GM19239 (cell line): ENCODE results near the gene RERE.

Experiments
- DNase-seq: peaks from one replicate; pipeline ENCODE4 v3.0.0; 2011; ENCODE audit warnings: low spot score; ENCODE audit not compliant: insufficient read length
- FAIRE-seq: peaks from 2 replicates; lab custom pipeline; 2011; peaks lifted over from hg19 to GRCh38; lab: Jason Lieb, UNC

Gene RERE

GRCh38 chr1:8410791-8411190 lies 406.6 kb downstream of the RERE start:
- no peak for FAIRE-seq

DNA sequence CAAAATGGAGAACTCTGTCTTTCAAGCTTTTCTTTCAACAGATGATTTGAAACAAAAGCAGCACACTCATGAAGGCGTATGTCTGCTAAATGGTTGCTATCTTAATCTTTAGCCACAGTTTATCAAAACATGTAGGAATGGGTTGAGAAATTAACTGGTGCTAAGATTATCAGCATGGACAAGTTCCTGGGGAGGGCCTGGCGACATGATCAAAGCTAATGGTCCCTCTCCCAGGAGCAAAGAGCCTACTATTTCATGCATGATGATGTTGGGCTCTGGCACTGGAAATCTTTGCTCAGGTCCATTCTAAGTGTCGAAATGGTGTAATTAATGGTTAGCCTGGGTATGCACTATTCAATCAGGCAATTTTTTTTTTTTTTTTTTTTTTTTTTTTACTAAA lies 407.8 kb downstream of the RERE start:
- DNase-seq (no peak), FAIRE-seq (no peak)

More at GRCh38 chr1:8410791-8411190, 406.6 kb downstream of the RERE start:
- DNase-seq = no peak

- DNase-seq (no peak), FAIRE-seq (peak; percentile 83)
Observed at GRCh38 chr1:8409106-8409505, 408.3 kb downstream of the RERE start.

GRCh38 chr1:8408151-8408839 lies 409.1 kb downstream of the RERE start:
- DNase-seq = no peak
- no peak for FAIRE-seq

DNA sequence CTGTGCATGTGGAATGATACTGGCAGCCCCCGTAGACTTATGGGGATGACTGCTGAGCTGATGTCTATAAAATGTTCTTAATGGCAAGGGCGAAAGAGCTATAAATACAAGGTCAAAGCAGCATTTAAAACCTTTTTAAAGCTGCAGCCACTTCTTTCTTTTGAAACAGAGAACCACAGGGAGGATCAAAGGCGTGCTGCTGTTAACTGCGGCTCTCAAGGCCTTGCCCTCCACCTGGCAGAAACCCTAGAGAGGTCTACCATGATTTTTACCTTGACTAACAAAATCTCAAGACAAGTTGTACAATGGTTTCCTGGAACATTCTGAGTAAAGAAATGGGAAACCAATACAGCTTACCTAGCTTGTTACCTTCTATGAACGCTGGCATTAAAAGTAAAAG lies 409.8 kb downstream of the RERE start:
- FAIRE-seq (no peak), DNase-seq (no peak)

GRCh38 chr1:8406960-8407359 lies 410.5 kb downstream of the RERE start:
- no peak for DNase-seq
- FAIRE-seq = no peak

GRCh38 chr1:8406011-8406410 lies 411.4 kb downstream of the RERE start:
- DNase-seq = no peak
- FAIRE-seq = no peak

DNA sequence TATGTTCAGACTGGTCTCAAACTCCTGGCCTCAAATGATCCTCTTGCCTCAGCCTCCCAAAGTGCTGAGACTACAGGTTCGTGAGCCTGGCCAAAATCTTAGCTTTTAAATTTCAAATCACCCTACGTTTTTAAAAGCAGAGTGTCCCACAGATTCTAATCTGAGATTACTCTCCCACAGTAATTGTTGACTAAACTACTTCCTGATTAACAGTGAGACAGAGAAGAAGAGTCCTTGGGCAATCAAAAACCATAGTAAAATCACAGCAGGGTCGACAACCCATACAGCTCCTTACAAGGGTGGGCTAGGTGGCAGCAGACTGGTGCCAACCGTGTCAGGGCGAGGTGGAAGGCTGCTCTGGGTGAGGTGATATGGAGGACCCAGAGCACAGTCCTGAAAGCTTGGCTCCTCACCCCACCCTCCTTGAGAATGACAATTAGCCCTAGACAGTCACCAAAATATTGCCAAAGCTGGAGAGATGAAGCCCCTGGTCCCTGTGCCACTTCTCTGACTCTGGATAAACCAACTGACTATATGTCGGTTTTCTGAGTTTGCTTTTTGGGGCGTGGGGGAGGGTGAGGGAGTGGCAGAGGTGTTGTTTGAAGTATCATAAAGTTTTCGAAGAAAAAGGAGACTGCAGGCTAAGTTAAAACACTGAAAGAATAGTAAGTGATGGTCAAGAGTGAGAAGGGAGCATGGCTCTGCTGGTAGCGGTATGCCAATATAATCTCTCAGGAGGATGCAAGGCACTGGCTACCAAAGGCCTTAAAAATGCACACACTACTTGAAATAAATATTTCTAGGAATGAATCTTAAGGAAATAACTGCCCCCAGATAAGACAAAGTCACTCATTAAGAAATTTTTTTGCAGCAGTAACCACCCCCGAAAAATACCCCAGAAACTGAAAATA lies 412.7 kb downstream of the RERE start:
- FAIRE-seq = no peak
- DNase-seq = no peak

DNA sequence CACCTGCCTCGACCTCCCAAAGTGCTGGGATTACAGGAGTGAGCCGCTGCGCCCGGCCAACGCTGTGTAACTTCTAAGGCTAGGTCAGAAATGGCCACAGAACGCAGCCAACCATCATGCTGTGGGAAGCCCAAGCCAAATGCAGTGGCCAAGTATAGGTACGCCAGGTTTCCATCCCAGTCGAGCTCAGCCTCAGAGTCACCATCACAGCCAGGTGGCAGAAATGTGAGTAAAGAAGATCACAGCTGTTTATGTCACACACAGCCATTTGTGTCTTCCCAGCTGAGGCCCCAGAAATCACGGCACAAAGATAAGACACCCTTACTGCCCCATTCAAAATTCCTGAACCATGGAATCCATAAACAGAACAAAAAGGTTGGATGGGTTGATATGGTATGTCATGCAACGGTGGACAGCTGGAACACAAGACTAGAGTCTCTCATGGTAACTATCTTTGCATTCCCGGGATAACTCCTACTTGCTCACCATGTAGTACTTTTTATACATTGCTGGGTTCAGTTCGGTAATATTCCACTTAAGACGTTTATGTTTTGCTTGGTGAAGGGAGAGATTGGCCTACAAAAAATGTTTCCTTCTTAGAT lies 415.2 kb downstream of the RERE start:
- FAIRE-seq (no peak), DNase-seq (no peak)

DNA sequence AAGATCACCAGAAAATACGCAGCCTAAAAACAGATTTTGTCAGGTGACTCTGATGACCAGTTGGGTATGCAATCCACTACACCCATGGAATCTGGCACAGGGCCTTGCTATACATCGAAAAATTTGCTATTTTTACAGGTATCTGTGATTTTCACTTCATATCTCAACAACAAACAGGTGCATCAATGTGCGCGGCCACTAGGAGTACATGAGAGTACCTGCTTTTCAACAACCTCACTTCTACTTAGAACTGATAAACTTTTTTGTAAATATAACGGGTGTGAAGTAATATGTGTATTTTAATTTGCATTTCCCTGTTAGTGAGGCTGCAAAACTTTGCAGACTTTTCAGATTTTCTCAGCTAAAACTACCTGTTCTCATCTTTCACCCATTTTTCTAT lies 418.8 kb downstream of the RERE start:
- no peak for DNase-seq
- no peak for FAIRE-seq

- no peak for FAIRE-seq
- DNase-seq = no peak
Observed at GRCh38 chr1:8398086-8398485, 419.4 kb downstream of the RERE start.

DNA sequence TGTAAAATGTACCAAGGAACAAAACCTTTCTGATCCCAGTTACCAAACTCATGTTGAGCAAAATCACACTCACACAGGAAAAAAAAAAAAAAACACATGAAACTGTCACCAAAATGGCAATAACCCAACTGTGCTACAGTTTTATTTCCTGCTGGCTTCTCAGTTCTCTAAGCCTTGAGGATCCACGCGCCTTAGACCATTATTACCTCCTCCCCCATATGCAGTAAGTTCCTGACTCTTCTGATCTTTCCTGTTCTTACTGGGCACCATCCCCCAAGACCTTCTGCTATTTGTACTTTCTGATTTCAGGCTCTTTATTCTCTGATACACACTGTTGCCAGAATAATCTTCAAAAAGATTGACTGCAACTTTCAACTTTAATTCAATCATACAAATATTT lies 419.9 kb downstream of the RERE start:
- FAIRE-seq = peak; percentile 45
- DNase-seq = peak; percentile 30

GRCh38 chr1:8396786-8397406 lies 420.5 kb downstream of the RERE start:
- no peak for DNase-seq
- FAIRE-seq = peak; percentile 82

GRCh38 chr1:8396083-8396785 lies 421.2 kb downstream of the RERE start:
- DNase-seq (no peak), FAIRE-seq (no peak)

DNA sequence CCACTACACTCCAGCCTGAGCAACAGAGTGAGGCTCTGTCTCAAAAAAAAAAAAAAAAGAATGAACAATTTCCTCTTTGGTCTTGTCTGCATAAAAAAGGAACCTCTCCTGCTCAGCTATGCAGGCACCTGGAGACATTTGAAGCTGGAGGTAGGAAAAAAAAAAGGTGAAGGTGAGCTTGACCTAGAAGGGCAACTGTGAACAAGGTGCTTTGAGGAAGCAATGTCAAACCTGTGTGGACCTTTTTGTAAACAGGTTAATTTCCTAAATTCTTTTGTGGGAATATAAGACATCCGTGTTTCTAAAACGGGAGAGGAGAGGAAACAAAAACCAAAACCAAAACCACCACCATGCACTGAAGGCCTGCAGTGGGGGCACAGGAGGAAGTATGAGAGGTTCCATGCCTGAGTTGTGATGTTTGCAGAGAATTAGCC lies 422.0 kb downstream of the RERE start:
- DNase-seq (no peak), FAIRE-seq (peak; percentile 94)

DNA sequence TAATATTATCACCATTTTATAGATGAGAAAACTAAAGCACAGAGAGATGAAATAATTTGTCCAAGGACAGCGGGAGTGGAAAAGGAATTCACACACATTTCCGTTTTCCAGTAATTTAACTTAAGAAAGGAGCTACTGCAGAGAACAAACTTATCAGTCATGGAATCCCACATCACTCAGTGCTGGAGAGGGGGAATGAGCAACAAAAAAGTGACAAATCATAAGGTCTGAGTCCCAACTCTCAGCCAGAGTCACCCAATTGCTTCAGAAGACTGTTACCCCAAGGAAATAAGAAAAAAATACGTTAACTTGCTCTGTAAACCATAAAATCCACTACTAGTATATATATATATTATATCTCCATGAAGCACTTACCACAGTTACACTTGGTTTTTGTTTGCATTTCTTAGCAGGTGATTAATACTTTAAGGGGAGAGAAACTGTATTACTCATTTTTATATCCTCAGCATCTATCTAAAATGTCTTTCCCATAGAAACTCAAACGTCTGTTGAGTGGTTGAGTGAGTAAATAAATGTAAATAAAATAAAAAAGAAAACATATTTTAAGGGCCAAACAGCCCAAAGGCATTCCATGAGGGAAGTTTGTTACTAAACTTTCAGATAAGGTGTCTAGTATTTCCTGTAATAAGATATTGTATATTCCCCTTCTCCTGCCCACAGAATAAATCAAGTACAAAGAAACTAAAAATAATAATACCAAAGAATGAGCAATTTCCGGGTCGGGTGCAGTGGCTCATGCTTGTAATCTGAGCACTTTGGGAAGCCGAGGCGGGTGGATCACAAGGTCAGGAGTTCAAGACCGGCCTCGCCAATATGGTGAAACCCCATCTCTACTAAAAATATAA lies 422.8 kb downstream of the RERE start:
- DNase-seq (no peak), FAIRE-seq (no peak)

DNA sequence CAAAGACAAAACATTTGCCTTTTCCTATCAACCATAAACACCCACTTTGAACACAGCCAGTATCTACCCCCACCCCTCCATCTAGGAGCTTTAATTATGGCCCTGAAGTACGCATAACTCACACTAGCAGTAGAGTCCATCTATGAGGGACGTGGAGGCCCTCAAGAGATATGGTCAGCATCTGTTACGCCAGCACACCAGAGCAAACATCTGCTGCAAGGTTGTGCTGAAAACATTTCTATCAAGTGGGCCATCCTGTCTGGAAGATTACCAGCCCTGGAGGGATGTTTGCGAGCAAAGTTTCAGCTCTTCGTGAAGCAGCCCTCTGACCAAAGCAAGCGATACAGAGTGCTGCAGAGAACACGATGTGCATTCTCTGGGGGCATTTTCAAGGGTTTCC lies 424.9 kb downstream of the RERE start:
- no peak for DNase-seq
- no peak for FAIRE-seq

DNA sequence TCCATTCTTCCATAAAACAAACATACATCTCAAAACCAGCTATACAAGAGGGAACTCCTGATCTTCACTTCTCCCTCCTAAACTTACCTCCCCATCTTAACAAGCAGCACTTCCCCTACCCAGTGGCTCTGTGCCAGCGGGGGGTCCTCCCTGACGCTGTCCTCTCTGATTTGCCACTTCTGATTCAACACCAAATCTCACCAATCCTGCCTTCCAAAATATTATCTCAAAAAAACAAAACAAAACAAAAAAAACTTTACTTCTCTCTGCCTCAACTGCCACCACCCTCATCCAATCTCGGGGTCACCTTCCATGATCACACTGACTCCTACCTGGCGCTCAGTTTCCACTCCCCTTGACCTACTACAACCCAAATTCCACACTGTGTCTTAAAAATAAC lies 426.7 kb downstream of the RERE start:
- FAIRE-seq = no peak
- no peak for DNase-seq

DNA sequence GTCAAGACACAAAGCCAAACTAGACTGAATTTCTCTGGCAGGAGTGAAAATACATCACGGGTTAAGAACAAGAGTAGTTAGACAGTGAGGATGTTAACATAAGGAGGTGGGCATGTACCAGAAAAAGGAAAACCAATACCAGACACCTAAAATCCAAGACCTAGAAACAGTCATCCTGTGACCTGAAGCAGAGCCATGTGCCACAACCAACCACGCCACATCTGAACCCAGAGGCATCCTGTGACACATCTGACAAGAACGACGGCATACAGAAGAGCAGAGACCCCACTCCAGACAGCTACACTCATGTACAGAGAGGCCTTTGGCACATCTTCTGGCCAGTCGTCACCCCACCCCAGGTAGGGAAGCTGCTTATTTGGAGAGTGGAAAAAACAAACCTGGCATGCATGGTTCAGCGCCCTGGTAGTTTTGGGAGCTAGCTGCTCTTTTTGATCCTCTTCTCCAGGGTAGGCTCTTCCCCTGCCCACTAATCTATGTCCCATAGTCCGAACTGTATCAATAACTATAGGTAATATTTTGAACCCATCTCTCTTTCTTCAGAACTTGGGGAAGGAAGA lies 427.4 kb downstream of the RERE start:
- FAIRE-seq = no peak
- DNase-seq = no peak
